GM18951 (cell line): ENCODE data around the gene SGCD.

Experiments
- POLR2A ChIP-seq: IDR thresholded peaks from 4 replicates; pipeline ENCODE4 v1.6.1; 2011; ENCODE audit warnings: mild to moderate bottlenecking; ENCODE audit not compliant: insufficient read length, insufficient read depth; ENCODE audit errors: extremely low read depth
- in situ Hi-C: fragments of 300-500 bp; cut with MboI; formaldehyde crosslinking; loops from one replicate; pipeline ENCODE4 v1.12.0; 2022; ENCODE audit warnings: low sequenced_read_pairs, mixed read lengths, inconsistent platforms; ENCODE audit not compliant: unreplicated experiment

SGCD gene

GRCh38 chr5:156691572-156691971 lies 364.6 kb downstream of the SGCD start:
- TF ChIP-seq POLR2A, result no peak
- in situ Hi-C loops, result no loop called here

- in situ Hi-C loops, result no loop called here
- no peak for TF ChIP-seq POLR2A
Measured at GRCh38 chr5:156693113-156693512, 366.1 kb downstream of the SGCD start.

GRCh38 chr5:156694598-156694997 lies 367.6 kb downstream of the SGCD start:
- in situ Hi-C loops, result no loop called here
- no peak for TF ChIP-seq POLR2A

- in situ Hi-C loops, result no loop called here
- no peak for TF ChIP-seq POLR2A
Measured at GRCh38 chr5:156695774-156696173, 368.8 kb downstream of the SGCD start.

- TF ChIP-seq POLR2A, result no peak
- in situ Hi-C loops, result no loop called here
Measured at GRCh38 chr5:156698323-156698722, 371.4 kb downstream of the SGCD start.

GRCh38 chr5:156699147-156699546 lies 372.2 kb downstream of the SGCD start:
- in situ Hi-C loops, result no loop called here
- TF ChIP-seq POLR2A, result no peak

- in situ Hi-C loops, result no loop called here
- TF ChIP-seq POLR2A, result no peak
Measured at GRCh38 chr5:156704139-156704538, 377.2 kb downstream of the SGCD start.

- in situ Hi-C loops, result no loop called here
- TF ChIP-seq POLR2A, result no peak
Measured at GRCh38 chr5:156706631-156707030, 379.7 kb downstream of the SGCD start.

- in situ Hi-C loops, result no loop called here
- TF ChIP-seq POLR2A, result no peak
Measured at GRCh38 chr5:156707750-156708149, 380.8 kb downstream of the SGCD start.

- no peak for TF ChIP-seq POLR2A
- in situ Hi-C loops, result no loop called here
Measured at GRCh38 chr5:156715287-156715686, 388.3 kb downstream of the SGCD start.

GRCh38 chr5:156716591-156717380 lies 389.8 kb downstream of the SGCD start:
- TF ChIP-seq POLR2A, result no peak

GRCh38 chr5:156718985-156719384 lies 392.0 kb downstream of the SGCD start:
- in situ Hi-C loops, result no loop called here

More at GRCh38 chr5:156716591-156717380, 389.8 kb downstream of the SGCD start:
- in situ Hi-C loops, result no loop called here

GRCh38 chr5:156722358-156722757 lies 395.4 kb downstream of the SGCD start:
- in situ Hi-C loops, result no loop called here
- TF ChIP-seq POLR2A, result no peak

More at GRCh38 chr5:156718985-156719384, 392.0 kb downstream of the SGCD start:
- no peak for TF ChIP-seq POLR2A

- in situ Hi-C loops, result no loop called here
Measured at GRCh38 chr5:156735477-156735876, 408.5 kb downstream of the SGCD start.

More at GRCh38 chr5:156735477-156735876, 408.5 kb downstream of the SGCD start:
- no peak for TF ChIP-seq POLR2A
